CD4-positive, alpha-beta memory T cell (primary cell): ENCODE measurements around the gene SLC6A11. TPM values are rescaled to one million over a fixed set of nuclear protein-coding genes. Genes with fewer than 3 reads are reported as not detected.

Experiments used
- CTCF ChIA-PET: fragments of 350-600 bp; sonication (Branson Sonifier 250); formaldehyde crosslinking; loops from one replicate; lab custom pipeline; 2021; ENCODE audit warnings: inconsistent platforms; ENCODE audit not compliant: partially characterized antibody; lab: Charles Lee
- POLR2A ChIA-PET: fragments of 350-600 bp; sonication (Branson Sonifier 250); formaldehyde crosslinking; loops from one replicate; lab custom pipeline; 2021; ENCODE audit not compliant: partially characterized antibody; lab: Charles Lee
- DNase-seq, 5 donors: peaks; one replicate each; pipeline versions ENCODE4 v3.0.0 to v3.0.0-alpha.2; 2020 to 2022; ENCODE audit warnings: mixed read lengths in 1 of 5
- H3K27ac ChIP-seq: one replicate; pipeline ENCODE4 v1.7.0; 2013; ENCODE audit warnings: low read depth, low read length
- H3K27me3 ChIP-seq: 2 replicates; pipeline ENCODE4 v1.7.0; 2013; ENCODE audit warnings: mild to moderate bottlenecking, low read length, moderate library complexity; ENCODE audit not compliant: insufficient read depth
- H3K36me3 ChIP-seq: 2 replicates; pipeline ENCODE4 v1.7.0; 2013; ENCODE audit warnings: mild to moderate bottlenecking, low read length, moderate library complexity; ENCODE audit not compliant: insufficient read depth
- H3K4me1 ChIP-seq: 2 replicates; pipeline ENCODE4 v1.7.0; 2013; ENCODE audit warnings: mild to moderate bottlenecking, low read length, moderate library complexity; ENCODE audit not compliant: insufficient read depth
- H3K4me3 ChIP-seq, 2 donors: one replicate each; pipeline ENCODE4 v1.7.0; 2013; ENCODE audit warnings: low read length in 2 of 2, mild to moderate bottlenecking in 1 of 2
- H3K9me3 ChIP-seq, 2 donors: one replicate each; pipeline ENCODE4 v1.7.0; 2013; ENCODE audit warnings: low read length in 2 of 2, control low read depth in 1 of 2; ENCODE audit not compliant: control insufficient read depth in 1 of 2
- H3K27ac Mint-ChIP-seq, 7 donors: one replicate each; pipeline ENCODE4 v1.8.0; 2020 to 2021; ENCODE audit warnings: mixed read lengths in 7 of 7, mild to moderate bottlenecking in 6 of 7, inconsistent platforms in 3 of 7, moderate library complexity in 3 of 7
- H3K27me3 Mint-ChIP-seq, 2 donors: one replicate each; pipeline ENCODE4 v1.8.0; 2020 to 2021; ENCODE audit warnings: mixed read lengths in 2 of 2
- H3K36me3 Mint-ChIP-seq, 2 donors: one replicate each; pipeline ENCODE4 v1.8.0; 2020 to 2021; ENCODE audit warnings: mixed read lengths in 2 of 2, inconsistent platforms in 1 of 2, mild to moderate bottlenecking in 1 of 2
- H3K4me1 Mint-ChIP-seq, 4 donors: one replicate each; pipeline ENCODE4 v1.8.0; 2020 to 2021; ENCODE audit warnings: mixed read lengths in 4 of 4, mild to moderate bottlenecking in 1 of 4
- H3K4me3 Mint-ChIP-seq, 8 donors: one replicate each; pipeline ENCODE4 v1.8.0; 2020 to 2021; ENCODE audit warnings: mixed read lengths in 8 of 8, mild to moderate bottlenecking in 7 of 8, moderate library complexity in 6 of 8, inconsistent platforms in 3 of 8
- H3K9me3 Mint-ChIP-seq, 8 donors: one replicate each; pipeline ENCODE4 v1.8.0; 2020 to 2021; ENCODE audit warnings: mixed read lengths in 8 of 8, mild to moderate bottlenecking in 5 of 8, inconsistent platforms in 3 of 8, moderate library complexity in 1 of 8
- intact Hi-C: fragments of 100-400 bp; cut with micrococcal nuclease; formaldehyde crosslinking; loops from one replicate; pipeline ENCODE4 v1.15.1; 2023
- polyA plus RNA-seq, 2 donors: library from polyadenylated mRNA; unstranded; fragments of 300-500 nt; fragmentation: Illumina TruSeq; gene quantifications; one replicate each; pipeline ENCODE4 v1.2.3, GENCODE V29; 2021
- total RNA-seq, 2 experiments: library from RNA; stranded (reverse); gene quantifications; one replicate each; pipeline ENCODE4 v1.2.3, GENCODE V29; 2021

SLC6A11 gene
- total RNA-seq (not detected), polyA plus RNA-seq (not detected)

GRCh38 chr3:10816019-10816862 is at the start of gene SLC6A11:
SLC6A11 (plus strand) TSS chr3:10816228; CDS start chr3:10816266, 38 bp downstream.
- H3K9me3 Mint-ChIP-seq: peaks cover 0 to 5% (median 0%) of the 10 kb centered on the region in 8 donors
- no peaks in the 10 kb centered on the region for H3K36me3 Mint-ChIP-seq
- no peaks in the 10 kb centered on the region for H3K9me3 ChIP-seq
- peaks cover 0 to 6% (median 0%) of the 10 kb centered on the region in 4 donors for H3K4me1 Mint-ChIP-seq
- ChIA-PET CTCF (no interaction called here), POLR2A (no interaction called here)
- peak within 1 kb of the TSS in 2 of 8 donors; percentile 11 to 59 for H3K4me3 Mint-ChIP-seq
- no peak for DNase-seq
- peaks cover 3% of the 10 kb centered on the region for H3K27me3 ChIP-seq
- peaks cover 19 to 25% of the 10 kb centered on the region in 2 donors for H3K27me3 Mint-ChIP-seq
- no peaks in the 10 kb centered on the region for H3K4me1 ChIP-seq
- no peak within 1 kb of the TSS for H3K4me3 ChIP-seq
- H3K27ac Mint-ChIP-seq: no peak within 1 kb of the TSS
- no peaks in the 10 kb centered on the region for H3K36me3 ChIP-seq
- intact Hi-C loops: no loop called here
- no peak within 1 kb of the TSS for H3K27ac ChIP-seq

GRCh38 chr3:10768708-10769394 is 47.2 kb upstream of the SLC6A11 start:
- H3K4me3 Mint-ChIP-seq: no peak overlapping the region
- Histone ChIP-seq H3K27ac (no peak overlapping the region), H3K27me3 (peaks cover 4% of the 10 kb centered on the region), H3K36me3 (no peaks in the 10 kb centered on the region), H3K9me3 (no peaks in the 10 kb centered on the region), H3K4me3 (no peak overlapping the region), H3K4me1 (no peaks in the 10 kb centered on the region)
- intact Hi-C loops: no loop called here
- ChIA-PET POLR2A (no interaction called here), CTCF (interaction anchor here (1.8 to 1.9 kb wide), 2 partner anchors 10 to 30 kb away, joined by 5 to 7 read pairs; no protein-coding TSS in a partner anchor)
- no peak for DNase-seq
- peaks cover 0 to 8% (median under 1%) of the 10 kb centered on the region in 8 donors for H3K9me3 Mint-ChIP-seq
- no peak overlapping the region for H3K27ac Mint-ChIP-seq
- no peaks in the 10 kb centered on the region for H3K36me3 Mint-ChIP-seq
- no peaks in the 10 kb centered on the region for H3K4me1 Mint-ChIP-seq
- peaks cover 11 to 42% of the 10 kb centered on the region in 2 donors for H3K27me3 Mint-ChIP-seq

GRCh38 chr3:10770547-10770946 is 45.5 kb upstream of the SLC6A11 start:
- Mint-ChIP-seq H3K4me3 (no peak overlapping the region), H3K4me1 (no peaks in the 10 kb centered on the region), H3K27ac (no peak overlapping the region), H3K27me3 (peaks cover 12 to 42% of the 10 kb centered on the region in 2 donors), H3K36me3 (no peaks in the 10 kb centered on the region), H3K9me3 (peaks cover 0 to 9% (median 3%) of the 10 kb centered on the region in 8 donors)
- no peak overlapping the region for H3K4me3 ChIP-seq
- H3K27ac ChIP-seq: no peak overlapping the region
- POLR2A ChIA-PET: no interaction called here
- H3K36me3 ChIP-seq: no peaks in the 10 kb centered on the region
- no peak for DNase-seq
- no peaks in the 10 kb centered on the region for H3K9me3 ChIP-seq
- peaks cover 4% of the 10 kb centered on the region for H3K27me3 ChIP-seq
- CTCF ChIA-PET: interaction anchor here (1.0 kb wide), 1 partner anchor 10 kb away, joined by 3 read pairs; no protein-coding TSS in a partner anchor
- H3K4me1 ChIP-seq: no peaks in the 10 kb centered on the region
- intact Hi-C loops: no loop called here

- Mint-ChIP-seq H3K27ac (no peak overlapping the region), H3K9me3 (peaks cover 0 to 9% (median 3%) of the 10 kb centered on the region in 8 donors), H3K36me3 (no peaks in the 10 kb centered on the region), H3K4me1 (no peaks in the 10 kb centered on the region), H3K4me3 (no peak overlapping the region), H3K27me3 (peaks cover 10 to 42% of the 10 kb centered on the region in 2 donors)
- intact Hi-C loops: no loop called here
- POLR2A ChIA-PET: no interaction called here
- DNase-seq: no peak
- Histone ChIP-seq H3K4me3 (no peak overlapping the region), H3K36me3 (no peaks in the 10 kb centered on the region), H3K9me3 (no peaks in the 10 kb centered on the region), H3K27me3 (no peaks in the 10 kb centered on the region), H3K4me1 (no peaks in the 10 kb centered on the region), H3K27ac (no peak overlapping the region)
- CTCF ChIA-PET: no interaction called here
Observed at GRCh38 chr3:10770981-10771380, 45.0 kb upstream of the SLC6A11 start.

- Mint-ChIP-seq H3K4me3 (no peak overlapping the region), H3K9me3 (peaks cover 0 to 9% (median 3%) of the 10 kb centered on the region in 8 donors), H3K36me3 (no peaks in the 10 kb centered on the region), H3K4me1 (no peaks in the 10 kb centered on the region), H3K27ac (no peak overlapping the region), H3K27me3 (peaks cover 13 to 39% of the 10 kb centered on the region in 2 donors)
- no peaks in the 10 kb centered on the region for H3K9me3 ChIP-seq
- DNase-seq: no peak
- no peaks in the 10 kb centered on the region for H3K36me3 ChIP-seq
- POLR2A ChIA-PET: no interaction called here
- H3K27me3 ChIP-seq: no peaks in the 10 kb centered on the region
- CTCF ChIA-PET: interaction anchor here (3.4 kb wide), 1 partner anchor 14 kb away, joined by 11 read pairs; no protein-coding TSS in a partner anchor
- no peak overlapping the region for H3K27ac ChIP-seq
- no peaks in the 10 kb centered on the region for H3K4me1 ChIP-seq
- no peak overlapping the region for H3K4me3 ChIP-seq
- intact Hi-C loops: no loop called here
Observed at GRCh38 chr3:10771486-10772270, 44.4 kb upstream of the SLC6A11 start.

GRCh38 chr3:10772271-10773161 is 43.5 kb upstream of the SLC6A11 start:
- no peak overlapping the region for H3K4me3 Mint-ChIP-seq
- CTCF ChIA-PET: interaction anchor here (0.9 to 3.4 kb wide), 4 partner anchors 9 to 15 kb away, joined by 3 to 11 read pairs (median 5); no protein-coding TSS in a partner anchor
- POLR2A ChIA-PET: no interaction called here
- H3K27me3 Mint-ChIP-seq: peaks cover 15 to 37% of the 10 kb centered on the region in 2 donors
- H3K27ac ChIP-seq: no peak overlapping the region
- H3K4me1 Mint-ChIP-seq: no peaks in the 10 kb centered on the region
- H3K4me3 ChIP-seq: no peak overlapping the region
- H3K9me3 ChIP-seq: no peaks in the 10 kb centered on the region
- no peak for DNase-seq
- intact Hi-C loops: no loop called here
- no peaks in the 10 kb centered on the region for H3K27me3 ChIP-seq
- H3K4me1 ChIP-seq: no peaks in the 10 kb centered on the region
- peaks cover 0 to 9% (median 3%) of the 10 kb centered on the region in 8 donors for H3K9me3 Mint-ChIP-seq
- H3K27ac Mint-ChIP-seq: no peak overlapping the region
- H3K36me3 Mint-ChIP-seq: no peaks in the 10 kb centered on the region
- H3K36me3 ChIP-seq: no peaks in the 10 kb centered on the region
